ENCODE results near the gene ARL4A. TPM values are rescaled to one million over a fixed set of nuclear protein-coding genes. Genes with fewer than 3 reads are reported as not detected.

ARL4A gene
- total and polyA plus RNA-seq, 9 of the 15 experiments (the other 6 are each of a cell fraction or from before 2014, with no cell fraction given), result 118 to 688 (median 172) TPM

- no peak for TF ChIP-seq HDGF (IDR thresholded peaks at IDR 0.05)
- no peak for TF ChIP-seq ZNF384 (IDR thresholded peaks at IDR 0.05; ENCODE audit: low read depth, low read length)
- TF ChIP-seq KDM4B (IDR thresholded peaks at IDR 0.05; ENCODE audit: borderline replicate concordance in 2 of 2, low read depth in 1 of 2), result no peak
- TF ChIP-seq BCL6 (CRISPR knock-in tag; IDR thresholded peaks at IDR 0.05), result no peak
- no peak for TF ChIP-seq PHF21A (IDR thresholded peaks at IDR 0.05; ENCODE audit: borderline replicate concordance, low read depth)
- 0 out of 2 replicates have a peak, but pooled peaks have one; percentile 60 for TF ChIP-seq MTA1 (IDR thresholded peaks at IDR 0.05; ENCODE audit: borderline replicate concordance)
- no peak for TF ChIP-seq ZBTB43 (CRISPR knock-in tag; IDR thresholded peaks at IDR 0.05)
- TF ChIP-seq RAD51 (IDR thresholded peaks at IDR 0.05; ENCODE audit: borderline replicate concordance, low read depth), result no peak
- TF ChIP-seq ZNF717 (CRISPR knock-in tag; IDR thresholded peaks at IDR 0.05), result 0 out of 2 replicates have a peak, but pooled peaks have one; percentile 44
- no peak for TF ChIP-seq CXXC5 (CRISPR knock-in tag; IDR thresholded peaks at IDR 0.05)
- TF ChIP-seq MEF2A (IDR thresholded peaks at IDR 0.05; ENCODE audit: control insufficient read depth, low read depth, low read length), result no peak
- no peak for TF ChIP-seq TFAP4 (CRISPR knock-in tag; IDR thresholded peaks at IDR 0.05; ENCODE audit: borderline replicate concordance)
- no peak for TF ChIP-seq HNRNPK (IDR thresholded peaks at IDR 0.05; ENCODE audit: low read depth, low read length, poor library complexity, severe bottlenecking)
- no peak for TF ChIP-seq MGA (IDR thresholded peaks at IDR 0.05)
- TF ChIP-seq ZNF695 (CRISPR knock-in tag; IDR thresholded peaks at IDR 0.05), result no peak
Observed at GRCh38 chr7:12692479-12693259, 5.2 kb downstream of the ARL4A start (continued).
